Skeletal muscle satellite cell (primary cell): ENCODE measurements around the gene EPHB1.

Experiments
- H3K27me3 ChIP-seq: 2 replicates; pipeline ENCODE4 v1.7.0; 2013; ENCODE audit warnings: low read length; ENCODE audit not compliant: control insufficient read depth, insufficient read depth
- H3K36me3 ChIP-seq: 2 replicates; pipeline ENCODE4 v1.7.0; 2013; ENCODE audit warnings: mild to moderate bottlenecking, control low read depth, low read length; ENCODE audit not compliant: insufficient read depth
- H3K4me1 ChIP-seq: 2 replicates; pipeline ENCODE4 v1.7.0; 2013; ENCODE audit warnings: low read length; ENCODE audit not compliant: control insufficient read depth, insufficient read depth
- H3K4me2 ChIP-seq: 2 replicates; pipeline ENCODE4 v1.7.0; 2013; ENCODE audit warnings: mild to moderate bottlenecking, low read length
- H3K4me3 ChIP-seq: 2 replicates; pipeline ENCODE4 v1.7.0; 2013; ENCODE audit warnings: low read length
- H3K9ac ChIP-seq: 2 replicates; pipeline ENCODE4 v1.7.0; 2013; ENCODE audit warnings: mild to moderate bottlenecking, low read depth, low read length, moderate library complexity
- H3K9me3 ChIP-seq: replicated peaks from 2 replicates; pipeline ENCODE4 v1.7.0; 2013; ENCODE audit warnings: mild to moderate bottlenecking, control low read depth, low read length

The EPHB1 gene

GRCh38 chr3:135083179-135083578, 288.1 kb downstream of the EPHB1 start:
- H3K4me2 ChIP-seq, result no peak overlapping the region
- H3K9ac ChIP-seq, result no peak overlapping the region
- no peaks in the 10 kb centered on the region for H3K36me3 ChIP-seq
- H3K4me3 ChIP-seq, result no peak overlapping the region
- no peaks in the 10 kb centered on the region for H3K9me3 ChIP-seq
- no peaks in the 10 kb centered on the region for H3K4me1 ChIP-seq
- no peaks in the 10 kb centered on the region for H3K27me3 ChIP-seq

- no peaks in the 10 kb centered on the region for H3K36me3 ChIP-seq
- H3K9ac ChIP-seq, result no peak overlapping the region
- H3K9me3 ChIP-seq, result no peaks in the 10 kb centered on the region
- H3K4me3 ChIP-seq, result no peak overlapping the region
- no peaks in the 10 kb centered on the region for H3K27me3 ChIP-seq
- no peaks in the 10 kb centered on the region for H3K4me1 ChIP-seq
- H3K4me2 ChIP-seq, result no peak overlapping the region
These were observed 288.7 kb downstream of the EPHB1 start for GRCh38 chr3:135083756-135084155.

- H3K4me3 ChIP-seq, result no peak overlapping the region
- H3K9ac ChIP-seq, result no peak overlapping the region
- no peaks in the 10 kb centered on the region for H3K9me3 ChIP-seq
These were observed 289.3 kb downstream of the EPHB1 start for GRCh38 chr3:135084405-135084804.

GRCh38 chr3:135084976-135085375, 289.9 kb downstream of the EPHB1 start:
- Histone ChIP-seq H3K9me3 (no peaks in the 10 kb centered on the region), H3K27me3 (no peaks in the 10 kb centered on the region), H3K9ac (no peak overlapping the region), H3K36me3 (no peaks in the 10 kb centered on the region), H3K4me1 (no peaks in the 10 kb centered on the region), H3K4me3 (no peak overlapping the region), H3K4me2 (no peak overlapping the region)

More at GRCh38 chr3:135084405-135084804, 289.3 kb downstream of the EPHB1 start:
- H3K36me3 ChIP-seq, result no peaks in the 10 kb centered on the region
- H3K4me2 ChIP-seq, result no peak overlapping the region
- H3K4me1 ChIP-seq, result no peaks in the 10 kb centered on the region
- H3K27me3 ChIP-seq, result no peaks in the 10 kb centered on the region

GRCh38 chr3:135085652-135086436, 290.8 kb downstream of the EPHB1 start:
- no peaks in the 10 kb centered on the region for H3K4me1 ChIP-seq
- no peaks in the 10 kb centered on the region for H3K27me3 ChIP-seq
- no peak overlapping the region for H3K4me2 ChIP-seq
- no peak overlapping the region for H3K4me3 ChIP-seq
- H3K36me3 ChIP-seq, result no peaks in the 10 kb centered on the region
- no peak overlapping the region for H3K9ac ChIP-seq
- no peaks in the 10 kb centered on the region for H3K9me3 ChIP-seq

GRCh38 chr3:135087782-135088181, 292.7 kb downstream of the EPHB1 start:
- Histone ChIP-seq H3K9me3 (no peaks in the 10 kb centered on the region), H3K27me3 (no peaks in the 10 kb centered on the region), H3K36me3 (no peaks in the 10 kb centered on the region), H3K9ac (no peak overlapping the region), H3K4me2 (no peak overlapping the region), H3K4me3 (no peak overlapping the region), H3K4me1 (no peaks in the 10 kb centered on the region)

GRCh38 chr3:135089451-135089850, 294.4 kb downstream of the EPHB1 start:
- no peaks in the 10 kb centered on the region for H3K36me3 ChIP-seq
- H3K4me2 ChIP-seq, result no peak overlapping the region
- H3K9me3 ChIP-seq, result no peaks in the 10 kb centered on the region
- H3K4me1 ChIP-seq, result no peaks in the 10 kb centered on the region
- H3K4me3 ChIP-seq, result no peak overlapping the region
- no peak overlapping the region for H3K9ac ChIP-seq
- H3K27me3 ChIP-seq, result no peaks in the 10 kb centered on the region

- H3K4me1 ChIP-seq, result no peaks in the 10 kb centered on the region
These were observed 295.1 kb downstream of the EPHB1 start for GRCh38 chr3:135090020-135090717.

GRCh38 chr3:135091946-135092345, 296.9 kb downstream of the EPHB1 start:
- Histone ChIP-seq H3K9me3 (no peaks in the 10 kb centered on the region), H3K4me3 (no peak overlapping the region), H3K9ac (no peak overlapping the region), H3K36me3 (no peaks in the 10 kb centered on the region), H3K27me3 (no peaks in the 10 kb centered on the region), H3K4me1 (no peaks in the 10 kb centered on the region), H3K4me2 (no peak overlapping the region)

More at GRCh38 chr3:135090020-135090717, 295.1 kb downstream of the EPHB1 start:
- Histone ChIP-seq H3K27me3 (no peaks in the 10 kb centered on the region), H3K9me3 (no peaks in the 10 kb centered on the region), H3K9ac (no peak overlapping the region), H3K4me2 (no peak overlapping the region), H3K4me3 (no peak overlapping the region), H3K36me3 (no peaks in the 10 kb centered on the region)

GRCh38 chr3:135093121-135093520, 298.1 kb downstream of the EPHB1 start:
- Histone ChIP-seq H3K27me3 (no peaks in the 10 kb centered on the region), H3K4me2 (no peak overlapping the region), H3K9me3 (no peaks in the 10 kb centered on the region), H3K9ac (no peak overlapping the region), H3K4me3 (no peak overlapping the region), H3K4me1 (no peaks in the 10 kb centered on the region), H3K36me3 (no peaks in the 10 kb centered on the region)

- no peaks in the 10 kb centered on the region for H3K27me3 ChIP-seq
- H3K4me1 ChIP-seq, result no peaks in the 10 kb centered on the region
- H3K9me3 ChIP-seq, result no peaks in the 10 kb centered on the region
These were observed 302.4 kb downstream of the EPHB1 start for GRCh38 chr3:135097276-135097946.

More at GRCh38 chr3:135097276-135097946, 302.4 kb downstream of the EPHB1 start:
- no peak overlapping the region for H3K4me2 ChIP-seq
- H3K9ac ChIP-seq, result no peak overlapping the region
- no peak overlapping the region for H3K4me3 ChIP-seq
- no peaks in the 10 kb centered on the region for H3K36me3 ChIP-seq
